ENCODE data around the gene FERMT2.

The FERMT2 gene

GRCh38 chr14:52863334-52863700, 87.5 kb downstream of the FERMT2 start:
- no peak for DNase-seq (ENCODE audit: low spot score)

GRCh38 chr14:52862632-52863333, 88.1 kb downstream of the FERMT2 start:
- DNase-seq (ENCODE audit: low spot score), result no peak

- DNase-seq (ENCODE audit: low spot score), result no peak
Measured at GRCh38 chr14:52861403-52861802, 89.4 kb downstream of the FERMT2 start.

GRCh38 chr14:52860910-52861309, 89.9 kb downstream of the FERMT2 start:
- DNase-seq (ENCODE audit: low spot score), result no peak

GRCh38 chr14:52860209-52860608, 90.6 kb downstream of the FERMT2 start:
- DNase-seq (ENCODE audit: low spot score), result no peak

GRCh38 chr14:52856139-52856538, 94.7 kb downstream of the FERMT2 start:
- DNase-seq (ENCODE audit: low spot score), result no peak

GRCh38 chr14:52853522-52853854, 97.4 kb downstream of the FERMT2 start:
- no peak for DNase-seq (ENCODE audit: low spot score)

GRCh38 chr14:52852810-52853521, 97.9 kb downstream of the FERMT2 start:
- no peak for DNase-seq (ENCODE audit: low spot score)

- DNase-seq (ENCODE audit: low spot score), result no peak
Measured at GRCh38 chr14:52850451-52850909, 100.4 kb downstream of the FERMT2 start.

- DNase-seq (ENCODE audit: low spot score), result no peak
Measured at GRCh38 chr14:52848626-52849025, 102.2 kb downstream of the FERMT2 start.

- no peak for DNase-seq (ENCODE audit: low spot score)
Measured at GRCh38 chr14:52846591-52846990, 104.3 kb downstream of the FERMT2 start.

- DNase-seq (ENCODE audit: low spot score), result no peak
Measured at GRCh38 chr14:52845081-52845480, 105.8 kb downstream of the FERMT2 start.

GRCh38 chr14:52844262-52845060, 106.4 kb downstream of the FERMT2 start:
- DNase-seq (ENCODE audit: low spot score), result no peak

GRCh38 chr14:52840877-52841276, 110.0 kb downstream of the FERMT2 start:
- no peak for DNase-seq (ENCODE audit: low spot score)

GRCh38 chr14:52837451-52837850, 113.4 kb downstream of the FERMT2 start:
- DNase-seq (ENCODE audit: low spot score), result no peak

- no peak for DNase-seq (ENCODE audit: low spot score)
Measured at GRCh38 chr14:52836063-52836462, 114.8 kb downstream of the FERMT2 start.

GRCh38 chr14:52835122-52835903, 115.5 kb downstream of the FERMT2 start:
- DNase-seq (ENCODE audit: low spot score), result no peak

GRCh38 chr14:52834440-52834842, 116.4 kb downstream of the FERMT2 start:
- no peak for DNase-seq (ENCODE audit: low spot score)

GRCh38 chr14:52833891-52834290, 117.0 kb downstream of the FERMT2 start:
- DNase-seq (ENCODE audit: low spot score), result no peak

GRCh38 chr14:52829527-52830185, 121.2 kb downstream of the FERMT2 start:
- no peak for DNase-seq (ENCODE audit: low spot score)

GRCh38 chr14:52827426-52827825, 123.4 kb downstream of the FERMT2 start:
- no peak for DNase-seq (ENCODE audit: low spot score)

- DNase-seq (ENCODE audit: low spot score), result no peak
Measured at GRCh38 chr14:52825085-52825484, 125.8 kb downstream of the FERMT2 start.
